Measurements from ENCODE around the gene HCFC1.

DNA sequence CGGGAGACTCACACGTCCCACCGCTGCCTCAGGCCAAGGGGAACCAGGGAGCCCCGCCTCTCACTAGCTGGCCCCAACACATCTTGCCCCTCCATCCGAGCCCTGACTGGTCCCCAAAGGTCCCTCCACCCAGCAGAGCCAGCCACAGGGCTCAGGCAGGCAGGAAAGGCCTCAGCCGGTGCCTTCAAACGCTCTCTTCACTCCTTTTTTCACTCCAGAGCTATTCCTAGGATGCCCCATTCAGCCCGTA is 44.0 kb downstream of the HCFC1 start:
- no peak for TF ChIP-seq POLR2A (IDR thresholded peaks at IDR 0.05)
- TF ChIP-seq, protein P1, sequence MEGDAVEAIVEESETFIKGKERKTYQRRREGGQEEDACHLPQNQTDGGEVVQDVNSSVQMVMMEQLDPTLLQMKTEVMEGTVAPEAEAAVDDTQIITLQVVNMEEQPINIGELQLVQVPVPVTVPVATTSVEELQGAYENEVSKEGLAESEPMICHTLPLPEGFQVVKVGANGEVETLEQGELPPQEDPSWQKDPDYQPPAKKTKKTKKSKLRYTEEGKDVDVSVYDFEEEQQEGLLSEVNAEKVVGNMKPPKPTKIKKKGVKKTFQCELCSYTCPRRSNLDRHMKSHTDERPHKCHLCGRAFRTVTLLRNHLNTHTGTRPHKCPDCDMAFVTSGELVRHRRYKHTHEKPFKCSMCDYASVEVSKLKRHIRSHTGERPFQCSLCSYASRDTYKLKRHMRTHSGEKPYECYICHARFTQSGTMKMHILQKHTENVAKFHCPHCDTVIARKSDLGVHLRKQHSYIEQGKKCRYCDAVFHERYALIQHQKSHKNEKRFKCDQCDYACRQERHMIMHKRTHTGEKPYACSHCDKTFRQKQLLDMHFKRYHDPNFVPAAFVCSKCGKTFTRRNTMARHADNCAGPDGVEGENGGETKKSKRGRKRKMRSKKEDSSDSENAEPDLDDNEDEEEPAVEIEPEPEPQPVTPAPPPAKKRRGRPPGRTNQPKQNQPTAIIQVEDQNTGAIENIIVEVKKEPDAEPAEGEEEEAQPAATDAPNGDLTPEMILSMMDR (IDR thresholded peaks at IDR 0.05) = no peak
